DMS53 treated with DMSO at 0.1 percent for 48 hours (cell line): ENCODE measurements around the gene KRT4.

Experiments used
- DNase-seq: peaks from one replicate; lab custom pipeline; 2025; ENCODE audit not compliant: unreplicated experiment; lab: John Stamatoyannopoulos, UW

KRT4 gene

GRCh38 chr12:52836491-52837412 is 22.8 kb upstream of the KRT4 start:
- DNase-seq, result no peak

- no peak for DNase-seq
Measured at GRCh38 chr12:52836042-52836466, 22.1 kb upstream of the KRT4 start.

- no peak for DNase-seq
Measured at GRCh38 chr12:52835271-52836041, 21.5 kb upstream of the KRT4 start.

GRCh38 chr12:52834727-52835001 is 20.7 kb upstream of the KRT4 start:
- DNase-seq, result no peak

GRCh38 chr12:52833922-52834726 is 20.2 kb upstream of the KRT4 start, which contains the start of gene KRT79:
TSS of gene KRT79 (minus strand) at chr12:52834311. CDS start at chr12:52834260, 51 bp downstream.
- DNase-seq, result no peak

GRCh38 chr12:52832985-52833905 is 19.3 kb upstream of the KRT4 start:
- no peak for DNase-seq

GRCh38 chr12:52832451-52832850 is 18.5 kb upstream of the KRT4 start:
- DNase-seq, result no peak

GRCh38 chr12:52831251-52831650 is 17.3 kb upstream of the KRT4 start:
- no peak for DNase-seq

- DNase-seq, result no peak
Measured at GRCh38 chr12:52829986-52830770, 16.3 kb upstream of the KRT4 start.

- no peak for DNase-seq
Measured at GRCh38 chr12:52828591-52829021, 14.7 kb upstream of the KRT4 start.

- DNase-seq, result no peak
Measured at GRCh38 chr12:52828156-52828555, 14.2 kb upstream of the KRT4 start.

- DNase-seq, result no peak
Measured at GRCh38 chr12:52827499-52828090, 13.7 kb upstream of the KRT4 start.

GRCh38 chr12:52826611-52827498 is 12.9 kb upstream of the KRT4 start:
- no peak for DNase-seq

GRCh38 chr12:52825961-52826360 is 12.0 kb upstream of the KRT4 start:
- no peak for DNase-seq

GRCh38 chr12:52824741-52825410 is 11.0 kb upstream of the KRT4 start:
- DNase-seq, result no peak

GRCh38 chr12:52823761-52824450 is 10.0 kb upstream of the KRT4 start:
- DNase-seq, result no peak
